ENCODE data around the gene NEXMIF.
"Not testable (repeated sequence)": the region's sequence is repeated elsewhere in the genome, so short reads cannot be mapped to it uniquely, and the experiment has no call there.

NEXMIF gene

DNA sequence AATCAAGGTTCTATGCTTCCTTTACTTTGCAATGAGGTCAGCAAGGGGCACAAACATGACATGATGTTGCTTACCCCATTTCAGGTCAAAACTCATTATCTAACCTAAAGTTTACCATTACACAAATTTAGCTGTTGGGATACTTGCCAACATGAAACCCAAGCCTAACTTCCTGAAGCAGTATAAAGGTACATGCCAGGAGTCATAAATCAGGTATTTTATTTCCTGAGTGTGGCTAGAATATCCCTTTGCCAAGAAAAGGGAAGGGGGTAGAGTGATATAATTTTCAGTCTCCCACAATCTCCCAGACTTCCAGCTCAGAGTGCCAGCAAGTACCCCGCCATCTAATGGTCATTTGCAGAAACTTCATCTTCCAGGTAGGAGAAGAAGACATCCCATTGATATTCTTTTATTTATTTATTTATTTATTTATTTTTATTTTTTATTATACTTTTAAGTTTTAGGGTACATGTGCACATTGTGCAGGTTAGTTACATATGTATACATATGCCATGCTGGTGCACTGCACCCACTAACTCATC, 136.6 kb downstream of the NEXMIF start:
- DNase-seq = no peak

DNA sequence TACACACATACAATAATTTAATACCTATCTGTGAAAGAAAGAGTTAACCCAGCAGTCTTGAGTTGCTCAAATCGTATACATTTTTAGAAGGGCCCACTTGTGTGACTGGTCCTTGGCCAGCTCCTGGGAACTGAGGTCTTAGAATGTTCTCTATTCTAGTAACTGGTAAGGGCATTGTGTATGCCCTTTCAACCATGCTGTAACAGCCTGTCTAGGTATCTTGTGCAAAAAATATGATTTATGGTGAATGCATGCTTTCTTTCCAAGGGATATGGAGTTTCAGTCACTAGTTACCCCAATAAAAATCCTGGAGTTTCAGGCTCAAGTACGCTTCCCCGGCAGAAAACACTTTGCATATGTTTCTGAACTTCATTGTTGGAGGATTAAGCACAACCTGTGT, 140.6 kb downstream of the NEXMIF start:
- no peak for DNase-seq

DNA sequence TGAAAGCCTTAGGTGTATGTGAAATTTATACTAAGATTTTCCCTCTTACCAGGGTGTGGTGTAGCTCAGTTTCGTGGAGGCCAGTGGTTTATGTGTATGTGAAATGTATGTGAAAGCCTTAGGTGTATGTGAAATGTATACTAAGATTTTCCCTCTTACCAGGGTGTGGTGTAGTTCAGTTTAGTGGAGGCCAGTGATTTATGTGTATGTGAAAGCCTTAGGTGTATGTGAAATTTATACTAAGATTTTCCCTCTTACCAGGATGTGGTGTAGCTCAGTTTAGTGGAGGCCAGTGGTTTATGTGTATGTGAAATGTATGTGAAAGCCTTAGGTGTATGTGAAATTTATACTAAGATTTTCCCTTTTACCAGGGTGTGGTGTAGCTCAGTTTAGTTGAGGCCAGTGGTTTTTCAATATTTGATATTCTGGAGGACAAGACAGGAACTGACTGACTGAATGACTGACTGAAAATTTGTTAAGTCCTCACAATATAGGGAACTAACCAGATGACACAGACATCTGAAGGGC, 143.7 kb downstream of the NEXMIF start:
- DNase-seq = no peak

DNA sequence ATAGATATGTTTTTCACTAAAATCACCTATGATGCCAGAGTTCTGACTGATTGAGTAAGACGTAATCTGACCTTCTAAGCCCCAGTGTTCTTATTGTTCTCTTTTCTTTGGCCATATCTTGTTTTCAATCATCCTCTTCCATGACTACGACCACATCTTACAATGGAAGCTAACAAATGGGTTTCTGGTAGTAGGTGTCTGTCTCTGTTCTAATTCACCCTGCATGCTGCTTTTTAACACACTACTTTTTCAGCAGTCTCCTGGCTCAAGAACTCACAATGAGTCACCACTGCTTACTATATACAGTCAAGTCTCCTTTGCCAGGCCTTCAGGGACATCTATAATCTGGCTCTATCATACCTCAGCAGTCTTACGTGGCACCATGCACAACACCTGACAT, 146.1 kb downstream of the NEXMIF start:
- no peak for DNase-seq

DNA sequence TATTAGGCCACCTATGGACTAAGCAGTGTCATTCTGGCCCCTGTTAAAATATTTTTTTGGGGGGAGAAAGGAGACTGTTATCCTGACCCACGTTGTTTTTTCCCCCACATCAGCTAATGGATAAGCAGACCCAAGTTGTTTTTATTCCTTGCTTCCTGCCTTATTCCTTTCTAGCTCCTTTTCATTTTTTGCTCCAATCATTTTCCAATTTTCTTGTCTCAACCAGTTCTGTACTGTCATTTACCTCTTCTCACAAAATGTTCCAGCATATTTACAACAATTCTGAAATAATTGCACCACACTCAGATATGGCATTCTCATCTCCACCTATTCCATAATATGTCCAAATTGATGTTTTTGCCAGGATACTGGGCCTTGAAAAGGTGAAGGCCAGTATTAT, 150.3 kb downstream of the NEXMIF start:
- no peak for DNase-seq

DNA sequence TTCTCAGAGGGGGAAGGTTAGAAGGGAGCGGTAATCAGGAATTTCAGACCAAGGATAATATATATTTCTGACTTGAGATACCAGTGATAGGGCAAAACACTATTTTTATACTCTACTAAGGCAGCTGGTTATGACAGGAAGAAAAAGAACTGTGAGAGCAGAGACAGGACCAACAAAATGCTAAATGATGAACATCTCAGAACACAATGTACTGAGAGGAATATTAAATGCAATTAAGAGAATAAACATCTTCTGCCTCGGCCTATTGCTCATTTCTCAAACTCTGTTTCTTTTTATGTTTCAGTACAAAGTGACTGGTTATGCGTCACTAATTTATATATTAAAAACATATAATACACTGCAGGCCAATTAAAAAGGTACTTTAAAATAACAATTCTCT, 188.8 kb downstream of the NEXMIF start:
- no peak for DNase-seq

DNA sequence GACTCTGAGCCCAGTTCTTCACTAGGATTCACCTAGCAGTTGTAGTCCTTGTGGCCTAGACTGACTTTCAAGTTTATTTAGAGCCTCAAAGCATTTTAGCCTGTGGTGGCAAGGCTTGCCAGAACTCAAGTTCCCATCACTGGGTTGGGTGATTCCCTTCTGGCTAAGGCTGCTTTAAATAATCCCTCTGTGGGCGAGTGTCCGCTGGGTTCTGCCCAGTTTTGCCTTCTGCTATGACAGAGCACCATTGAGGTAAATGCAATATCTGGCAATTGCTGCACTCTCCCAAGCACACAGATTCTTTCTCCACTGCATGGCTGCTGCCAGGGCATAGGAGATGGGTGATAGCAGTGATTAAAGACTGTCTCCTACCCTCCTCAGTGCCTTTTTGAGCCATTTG, 220.0 kb downstream of the NEXMIF start:
- DNase-seq = no peak

DNA sequence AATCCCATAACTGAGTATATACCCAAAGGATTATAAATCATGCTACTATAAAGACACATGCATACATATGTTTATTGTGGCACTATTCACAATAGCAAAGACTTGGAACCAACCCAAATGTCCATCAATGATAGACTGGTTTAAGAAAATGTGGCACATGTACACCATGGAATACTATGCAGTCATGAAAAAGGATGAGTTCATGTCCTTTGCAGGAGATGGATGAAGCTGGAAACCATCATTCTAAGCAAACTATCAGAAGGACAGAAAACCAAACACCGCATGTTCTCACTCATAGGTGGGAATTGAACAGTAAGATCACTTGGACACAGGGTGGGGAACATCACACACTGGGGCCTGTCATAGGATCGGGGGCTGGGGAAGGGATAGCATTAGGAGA, 223.9 kb downstream of the NEXMIF start:
- DNase-seq = not testable (repeated sequence)

DNA sequence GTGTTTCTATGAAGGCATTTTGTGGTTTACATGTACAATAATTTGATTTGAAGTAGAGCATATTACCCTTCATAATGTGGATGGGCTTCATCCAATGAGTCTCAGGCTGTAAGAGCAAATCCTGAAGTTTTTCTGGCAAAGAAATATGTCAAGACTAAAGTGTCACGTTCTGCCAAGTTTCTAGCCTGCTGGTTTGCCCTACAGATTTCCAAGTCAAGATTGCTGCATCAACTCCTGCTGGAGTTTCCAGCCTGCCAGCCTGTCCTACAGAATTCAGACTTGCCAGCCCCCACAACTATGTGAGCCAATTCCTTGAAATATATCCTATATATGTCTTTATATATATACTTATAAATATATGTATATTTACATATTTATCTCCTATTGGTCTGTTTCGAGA, 240.8 kb downstream of the NEXMIF start:
- DNase-seq = no peak
